Measurements from ENCODE around the gene SRGAP3.

The SRGAP3 gene

GRCh38 chr3:8990266-8991215, 258.9 kb downstream of the SRGAP3 start:
- no peak for TF ChIP-seq CTCF (IDR thresholded peaks at IDR 0.05; ENCODE audit: extremely low read depth, insufficient read depth, missing control alignments)
- in situ Hi-C loops (cut with MboI; ENCODE audit: low pct_unique_long_range_greater_than_20kb, low sequenced_read_pairs, unreplicated experiment), result no loop called here
- no peak for DNase-seq (ENCODE audit: low spot score)

- in situ Hi-C loops (cut with MboI; ENCODE audit: low pct_unique_long_range_greater_than_20kb, low sequenced_read_pairs, unreplicated experiment), result no loop called here
- no peak for TF ChIP-seq CTCF (IDR thresholded peaks at IDR 0.05; ENCODE audit: extremely low read depth, insufficient read depth, missing control alignments)
- no peak for DNase-seq (ENCODE audit: low spot score)
Observed at GRCh38 chr3:8988791-8989558, 260.5 kb downstream of the SRGAP3 start.

DNA sequence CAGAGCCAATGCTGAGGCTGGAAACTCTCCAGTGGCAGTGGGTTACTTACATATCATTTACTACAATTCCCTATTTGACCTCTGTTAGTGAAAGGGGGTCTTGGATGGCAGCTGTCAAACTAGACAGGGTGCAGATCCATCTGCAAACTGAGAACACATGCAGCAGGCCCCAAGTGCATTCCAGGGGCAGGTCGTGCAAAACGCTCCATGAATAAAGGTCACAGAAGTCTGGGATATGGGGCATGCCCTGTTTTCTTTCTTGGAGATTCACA, 261.1 kb downstream of the SRGAP3 start:
- in situ Hi-C loops (cut with MboI; ENCODE audit: low pct_unique_long_range_greater_than_20kb, low sequenced_read_pairs, unreplicated experiment), result no loop called here
- DNase-seq (ENCODE audit: low spot score), result no peak
- no peak for TF ChIP-seq CTCF (IDR thresholded peaks at IDR 0.05; ENCODE audit: extremely low read depth, insufficient read depth, missing control alignments)

GRCh38 chr3:8987645-8988383, 261.6 kb downstream of the SRGAP3 start:
- in situ Hi-C loops (cut with MboI; ENCODE audit: low pct_unique_long_range_greater_than_20kb, low sequenced_read_pairs, unreplicated experiment), result no loop called here
- peak; percentile 90 for DNase-seq (ENCODE audit: low spot score)
- peak; percentile 78 for TF ChIP-seq CTCF (IDR thresholded peaks at IDR 0.05; ENCODE audit: extremely low read depth, insufficient read depth, missing control alignments)

GRCh38 chr3:8987226-8987625, 262.2 kb downstream of the SRGAP3 start:
- TF ChIP-seq CTCF (IDR thresholded peaks at IDR 0.05; ENCODE audit: extremely low read depth, insufficient read depth, missing control alignments), result no peak
- in situ Hi-C loops (cut with MboI; ENCODE audit: low pct_unique_long_range_greater_than_20kb, low sequenced_read_pairs, unreplicated experiment), result no loop called here
- no peak for DNase-seq (ENCODE audit: low spot score)

DNA sequence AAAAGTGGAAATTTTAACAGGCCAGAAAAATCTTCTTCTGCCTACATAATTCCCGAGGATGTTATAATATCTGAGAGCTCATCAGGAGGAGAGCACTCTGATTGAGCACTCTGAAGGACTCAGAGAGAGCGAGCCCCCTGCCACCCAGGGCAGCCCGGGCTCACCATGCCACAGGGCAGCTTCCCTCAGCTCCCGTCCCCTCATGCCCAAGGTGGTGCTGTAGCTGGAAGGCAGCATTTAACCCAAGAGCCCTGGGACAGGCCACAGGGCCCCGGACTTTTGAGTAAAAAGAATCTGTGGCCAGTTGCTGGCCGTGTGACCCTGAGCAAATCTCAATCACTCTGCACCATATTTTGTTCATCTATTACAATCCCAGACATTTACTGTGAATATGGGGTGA, 262.7 kb downstream of the SRGAP3 start:
- no peak for DNase-seq (ENCODE audit: low spot score)
- in situ Hi-C loops (cut with MboI; ENCODE audit: low pct_unique_long_range_greater_than_20kb, low sequenced_read_pairs, unreplicated experiment), result no loop called here
- no peak for TF ChIP-seq CTCF (IDR thresholded peaks at IDR 0.05; ENCODE audit: extremely low read depth, insufficient read depth, missing control alignments)
